ENCODE measurements around the gene PHLDB2.

- TF ChIP-seq CTCF (IDR thresholded peaks at IDR 0.05), result no peak
- TF ChIP-seq POLR2AphosphoS5 (IDR thresholded peaks at IDR 0.05), result no peak
Measured at GRCh38 chr3:111948786-111949185, 89.7 kb downstream of the PHLDB2 start.

Measured in breast epithelium (tissue), 3 donors.